SH-SY5Y (cell line): ENCODE results near the gene PNLIP.

Experiments
- GATA2 ChIP-seq: IDR thresholded peaks from 2 replicates; pipeline ENCODE4 v1.6.1; 2011; ENCODE audit warnings: mild to moderate bottlenecking, low read depth, low read length
- GATA3 ChIP-seq: IDR thresholded peaks from 2 replicates; pipeline ENCODE4 v1.6.1; 2011; ENCODE audit warnings: low read depth, mild to moderate bottlenecking, low read length, moderate library complexity

DNA sequence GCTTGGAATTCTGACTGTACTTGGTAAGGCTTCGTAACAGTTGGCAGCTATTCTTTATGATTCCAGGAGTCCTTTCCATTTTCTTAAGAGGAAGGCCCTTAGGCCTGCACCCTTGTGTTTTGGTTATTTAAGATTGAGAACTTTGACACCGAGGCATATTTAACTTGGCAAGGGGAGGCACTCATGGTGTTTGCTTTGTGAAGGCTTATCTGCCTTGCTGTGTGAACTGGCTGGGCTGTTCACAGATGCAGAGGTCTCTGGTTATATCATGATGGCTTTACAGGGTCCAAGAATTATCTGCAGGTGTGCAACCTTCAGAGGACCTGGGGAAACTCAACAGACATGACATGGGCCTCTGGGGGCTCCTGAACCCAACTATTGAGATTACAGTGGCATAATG lies 44.2 kb downstream of the PNLIP start:
- TF ChIP-seq GATA3 (no peak), GATA2 (no peak)
